SK-N-SH (cell line): Measurements from ENCODE around the gene LRRC30. TPM values are rescaled to one million over a fixed set of nuclear protein-coding genes. Genes with fewer than 3 reads are reported as not detected.
"Not testable (repeated sequence)": the region's sequence is repeated elsewhere in the genome, so short reads cannot be mapped to it uniquely, and the experiment has no call there.

Experiments
- CTCF ChIA-PET: fragments of 300-600, 350-600 bp; formaldehyde crosslinking; extraction: SDS; loops from one replicate; lab custom pipeline; 2021; lab: Yijun Ruan, JAX
- POLR2A ChIA-PET: fragments of 350-600 bp; sonication (Branson Sonifier 250); formaldehyde crosslinking; extraction: SDS; loops from one replicate; lab custom pipeline; 2020; ENCODE audit warnings: antibody characterized with exemption, inconsistent platforms; lab: Yijun Ruan, JAX
- DNase-seq: peaks from one replicate; pipeline ENCODE4 v3.0.0; 2012
- H2AFZ ChIP-seq: fragments of 200-600 bp; sonication (generic); 2 replicates; pipeline ENCODE4 v1.8.1; 2016; ENCODE audit warnings: antibody characterized with exemption, mild to moderate bottlenecking, low read depth
- H3F3A ChIP-seq: fragments of 200-600 bp; sonication (generic); replicated peaks from 2 replicates; pipeline ENCODE3; 2016; ENCODE audit warnings: antibody characterized with exemption, mild to moderate bottlenecking; ENCODE audit not compliant: insufficient read depth
- H3K27ac ChIP-seq, 2 experiments: fragments of 200-500 bp in 1 of 2; fragments of 200-600 bp in 1 of 2; sonication (Bioruptor generic) in 1 of 2; sonication (generic), shearing (Covaris generic) in 1 of 2; 2 replicates each; pipeline versions ENCODE4 v1.5.1 to v1.6.1; 2014 to 2016; ENCODE audit warnings: low read depth in 2 of 2, inconsistent platforms in 1 of 2, low read length in 1 of 2, mild to moderate bottlenecking in 1 of 2, mixed read lengths in 1 of 2
- H3K27me3 ChIP-seq: fragments of 200-600 bp; sonication (generic), shearing (Covaris generic); 2 replicates; pipeline ENCODE4 v1.6.1; 2016; ENCODE audit warnings: mixed run types; ENCODE audit not compliant: insufficient read depth
- H3K36me3 ChIP-seq, 2 experiments: fragments of 200-500 bp in 1 of 2; fragments of 200-600 bp in 1 of 2; sonication (Bioruptor generic) in 1 of 2; sonication (generic) in 1 of 2; replicated peaks in 1 of 2; 2 replicates each; pipeline versions ENCODE3 to v1.5.1; 2014 to 2016; ENCODE audit warnings: low read length in 1 of 2, mild to moderate bottlenecking in 1 of 2; ENCODE audit not compliant: insufficient read depth in 2 of 2, control insufficient read depth in 1 of 2
- H3K4me1 ChIP-seq, 2 experiments: fragments of 200-500 bp in 1 of 2; fragments of 200-600 bp in 1 of 2; sonication (Bioruptor generic) in 1 of 2; sonication (generic), shearing (Covaris generic) in 1 of 2; 2 replicates each; pipeline versions ENCODE4 v1.5.1 to v1.6.1; 2014 to 2016; ENCODE audit warnings: low read depth in 1 of 2, low read length in 1 of 2, mixed run types in 1 of 2; ENCODE audit not compliant: insufficient read depth in 2 of 2, control insufficient read depth in 1 of 2
- H3K4me2 ChIP-seq: fragments of 200-600 bp; sonication (generic), shearing (Covaris generic); 2 replicates; pipeline ENCODE4 v1.6.1; 2017; ENCODE audit warnings: mixed run types
- H3K4me3 ChIP-seq, 2 experiments: fragments of 200-500 bp in 1 of 2; fragments of 200-600 bp in 1 of 2; sonication (Bioruptor generic) in 1 of 2; sonication (generic), shearing (Covaris generic) in 1 of 2; 2 replicates each; pipeline versions ENCODE4 v1.5.1 to v1.8.1; 2014 to 2016; ENCODE audit warnings: low read depth in 2 of 2, inconsistent platforms in 1 of 2, low read length in 1 of 2, mild to moderate bottlenecking in 1 of 2, mixed read lengths in 1 of 2, moderate library complexity in 1 of 2
- H3K79me2 ChIP-seq: fragments of 200-600 bp; sonication (generic); 2 replicates; pipeline ENCODE4 v1.8.1; 2017; ENCODE audit warnings: mild to moderate bottlenecking; ENCODE audit not compliant: insufficient read depth
- H3K9ac ChIP-seq: fragments of 200-600 bp; sonication (generic); 2 replicates; pipeline ENCODE4 v1.6.1; 2017; ENCODE audit warnings: mixed run types
- H3K9me2 ChIP-seq: fragments of 200-600 bp; sonication (generic); 2 replicates; pipeline ENCODE4 v1.6.1; 2017; ENCODE audit warnings: mixed run types
- H3K9me3 ChIP-seq: fragments of 200-600 bp; sonication (generic); 2 replicates; pipeline ENCODE4 v1.6.1; 2017; ENCODE audit warnings: mixed run types, mild to moderate bottlenecking, moderate library complexity
- H4K20me1 ChIP-seq: fragments of 200-600 bp; sonication (generic); 2 replicates; pipeline ENCODE4 v1.6.1; 2017; ENCODE audit warnings: mild to moderate bottlenecking, mixed run types; ENCODE audit not compliant: insufficient read depth
- CHD2 ChIP-seq: fragments of 150-350 bp; IDR thresholded peaks from 2 replicates; pipeline ENCODE4 v1.6.1; 2018; ENCODE audit warnings: low read length; ENCODE audit not compliant: partially characterized antibody
- FOSL2 ChIP-seq: IDR thresholded peaks from 2 replicates; pipeline ENCODE4 v1.4.0; 2012; ENCODE audit warnings: low read depth, mild to moderate bottlenecking, moderate library complexity, borderline replicate concordance
- FOXJ3 ChIP-seq: sonication (generic); formaldehyde crosslinking; IDR thresholded peaks from 2 replicates; pipeline ENCODE4 v1.5.1; 2020; ENCODE audit warnings: mild to moderate bottlenecking, missing genetic modification reagents
- IRF3 ChIP-seq: fragments of 150-350 bp; IDR thresholded peaks from 2 replicates; pipeline ENCODE4 v1.6.1; 2016; ENCODE audit warnings: mild to moderate bottlenecking, low read depth, low read length
- RCOR1 ChIP-seq: fragments of 150-350 bp; IDR thresholded peaks from 2 replicates; pipeline ENCODE4 v1.6.1; 2017; ENCODE audit warnings: antibody characterized with exemption, low read length
- TAF1 ChIP-seq: IDR thresholded peaks from 2 replicates; pipeline ENCODE4 v1.6.1; 2012; ENCODE audit warnings: low read depth, mild to moderate bottlenecking, low read length, moderate library complexity, borderline replicate concordance
- TCF12 ChIP-seq: IDR thresholded peaks from 2 replicates; pipeline ENCODE4 v1.4.0; 2012
- WGBS: methylation state at CpG from one replicate; pipeline ENCODE4 v1.1.6; 2017; ENCODE audit warnings: low lambda C conversion rate; 5-methylcytosine and 5-hydroxymethylcytosine counted together
- polyA plus RNA-seq, 3 experiments: library from polyadenylated mRNA; depleted of rRNA; stranded (reverse); fragments of >200 nt; gene quantifications; 2 replicates each; pipeline ENCODE4 v1.2.3, GENCODE V29; 2012
- TF ChIP-seq, protein P1 (sequence below): fragments of 150-350 bp; IDR thresholded peaks from 2 replicates; pipeline ENCODE4 v1.6.1; 2017; ENCODE audit warnings: antibody characterized with exemption, low read length, low read depth, borderline replicate concordance
- TF ChIP-seq, protein P2 (sequence below): fragments of 200-600 bp; sonication (generic); IDR thresholded peaks from 2 replicates; pipeline ENCODE4 v1.6.1; 2017; ENCODE audit warnings: antibody characterized with exemption, mild to moderate bottlenecking, moderate library complexity
- TF ChIP-seq, protein P3 (sequence below): IDR thresholded peaks from 2 replicates; pipeline ENCODE4 v1.4.0; 2012; ENCODE audit warnings: low read depth, borderline replicate concordance

The LRRC30 gene
- polyA plus RNA-seq, 1 of the 3 experiments (the other 2 are of a cell fraction), result not detected

GRCh38 chr18:7201096-7201495 lies 29.8 kb upstream of the LRRC30 start:
- 49% methylated on average over 4 of the region's 4 CpGs for WGBS
- no peaks in the 10 kb centered on the region for H3F3A ChIP-seq
- CTCF ChIA-PET, result interaction anchor here (1.1 kb wide), 1 partner anchor 9 kb away, joined by 3 read pairs; no protein-coding TSS in a partner anchor
- no peak overlapping the region for H3K4me2 ChIP-seq
- no peaks in the 10 kb centered on the region for H3K79me2 ChIP-seq
- no peaks in the 10 kb centered on the region for H3K36me3 ChIP-seq
- no peak overlapping the region for H3K9ac ChIP-seq
- no peaks in the 10 kb centered on the region for H3K27me3 ChIP-seq
- no peaks in the 10 kb centered on the region for H3K9me2 ChIP-seq
- no peaks in the 10 kb centered on the region for H3K9me3 ChIP-seq
- TF ChIP-seq TAF1 (no peak), IRF3 (no peak), FOXJ3 (CRISPR knock-in tag) (no peak), CHD2 (no peak), FOSL2 (no peak), TCF12 (no peak)
- TF ChIP-seq, protein P1, sequence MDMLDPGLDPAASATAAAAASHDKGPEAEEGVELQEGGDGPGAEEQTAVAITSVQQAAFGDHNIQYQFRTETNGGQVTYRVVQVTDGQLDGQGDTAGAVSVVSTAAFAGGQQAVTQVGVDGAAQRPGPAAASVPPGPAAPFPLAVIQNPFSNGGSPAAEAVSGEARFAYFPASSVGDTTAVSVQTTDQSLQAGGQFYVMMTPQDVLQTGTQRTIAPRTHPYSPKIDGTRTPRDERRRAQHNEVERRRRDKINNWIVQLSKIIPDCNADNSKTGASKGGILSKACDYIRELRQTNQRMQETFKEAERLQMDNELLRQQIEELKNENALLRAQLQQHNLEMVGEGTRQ, result no peak
- TF ChIP-seq, protein P2, sequence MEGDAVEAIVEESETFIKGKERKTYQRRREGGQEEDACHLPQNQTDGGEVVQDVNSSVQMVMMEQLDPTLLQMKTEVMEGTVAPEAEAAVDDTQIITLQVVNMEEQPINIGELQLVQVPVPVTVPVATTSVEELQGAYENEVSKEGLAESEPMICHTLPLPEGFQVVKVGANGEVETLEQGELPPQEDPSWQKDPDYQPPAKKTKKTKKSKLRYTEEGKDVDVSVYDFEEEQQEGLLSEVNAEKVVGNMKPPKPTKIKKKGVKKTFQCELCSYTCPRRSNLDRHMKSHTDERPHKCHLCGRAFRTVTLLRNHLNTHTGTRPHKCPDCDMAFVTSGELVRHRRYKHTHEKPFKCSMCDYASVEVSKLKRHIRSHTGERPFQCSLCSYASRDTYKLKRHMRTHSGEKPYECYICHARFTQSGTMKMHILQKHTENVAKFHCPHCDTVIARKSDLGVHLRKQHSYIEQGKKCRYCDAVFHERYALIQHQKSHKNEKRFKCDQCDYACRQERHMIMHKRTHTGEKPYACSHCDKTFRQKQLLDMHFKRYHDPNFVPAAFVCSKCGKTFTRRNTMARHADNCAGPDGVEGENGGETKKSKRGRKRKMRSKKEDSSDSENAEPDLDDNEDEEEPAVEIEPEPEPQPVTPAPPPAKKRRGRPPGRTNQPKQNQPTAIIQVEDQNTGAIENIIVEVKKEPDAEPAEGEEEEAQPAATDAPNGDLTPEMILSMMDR, result no peak
- H3K4me3 ChIP-seq, result no peak overlapping the region
- H2AFZ ChIP-seq, result no peak overlapping the region
- no peak overlapping the region for H3K27ac ChIP-seq
- no peak for DNase-seq
- POLR2A ChIA-PET, result no interaction called here
- no peaks in the 10 kb centered on the region for H4K20me1 ChIP-seq
- H3K4me1 ChIP-seq, result peaks cover 0 to 15% of the 10 kb centered on the region in 2 experiments; a peak in 2 of 4 replicates

DNA sequence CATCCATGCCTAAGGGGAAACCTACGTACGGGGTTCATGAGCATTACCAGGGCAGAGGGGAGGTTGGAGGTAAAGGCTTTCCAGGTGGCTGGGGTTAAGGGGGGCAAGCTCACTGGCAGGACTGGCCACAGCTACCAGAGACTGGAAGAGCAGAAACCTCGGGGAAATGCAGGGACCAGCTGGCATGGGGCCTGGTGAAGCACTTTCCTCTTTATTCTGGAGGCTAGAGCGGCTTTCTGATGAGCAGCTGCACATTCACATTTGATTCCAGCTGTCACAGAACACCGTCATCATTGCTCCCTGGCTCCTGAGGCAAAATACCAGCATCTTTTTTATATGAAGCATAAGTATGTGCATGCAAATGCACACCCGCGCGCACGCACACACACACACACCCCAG lies 28.7 kb upstream of the LRRC30 start:
- no peak overlapping the region for H2AFZ ChIP-seq
- DNase-seq, result peak; percentile 40
- H3K9me3 ChIP-seq, result no peaks in the 10 kb centered on the region
- peaks cover 0 to 19% of the 10 kb centered on the region in 2 experiments; a peak in 2 of 4 replicates for H3K4me1 ChIP-seq
- H3K27ac ChIP-seq, result no peak overlapping the region; a peak in 1 of 4 replicates
- WGBS, result 68% methylated on average over 9 of the region's 9 CpGs
- no peaks in the 10 kb centered on the region for H3K79me2 ChIP-seq
- no peak overlapping the region for H3K4me3 ChIP-seq
- H3K9me2 ChIP-seq, result no peaks in the 10 kb centered on the region
- ChIA-PET CTCF (interaction anchor here (0.5 kb wide), 1 partner anchor 403 kb away, joined by 4 read pairs; no protein-coding TSS in a partner anchor), POLR2A (no interaction called here)
- no peak overlapping the region for H3K9ac ChIP-seq
- H3K27me3 ChIP-seq, result no peaks in the 10 kb centered on the region
- no peaks in the 10 kb centered on the region for H3F3A ChIP-seq
- H3K4me2 ChIP-seq, result no peak overlapping the region
- no peaks in the 10 kb centered on the region for H3K36me3 ChIP-seq
- H4K20me1 ChIP-seq, result no peaks in the 10 kb centered on the region
- 0 out of 2 replicates have a peak, but pooled peaks have one; percentile 22 for TF ChIP-seq RCOR1
- TF ChIP-seq, protein P3, sequence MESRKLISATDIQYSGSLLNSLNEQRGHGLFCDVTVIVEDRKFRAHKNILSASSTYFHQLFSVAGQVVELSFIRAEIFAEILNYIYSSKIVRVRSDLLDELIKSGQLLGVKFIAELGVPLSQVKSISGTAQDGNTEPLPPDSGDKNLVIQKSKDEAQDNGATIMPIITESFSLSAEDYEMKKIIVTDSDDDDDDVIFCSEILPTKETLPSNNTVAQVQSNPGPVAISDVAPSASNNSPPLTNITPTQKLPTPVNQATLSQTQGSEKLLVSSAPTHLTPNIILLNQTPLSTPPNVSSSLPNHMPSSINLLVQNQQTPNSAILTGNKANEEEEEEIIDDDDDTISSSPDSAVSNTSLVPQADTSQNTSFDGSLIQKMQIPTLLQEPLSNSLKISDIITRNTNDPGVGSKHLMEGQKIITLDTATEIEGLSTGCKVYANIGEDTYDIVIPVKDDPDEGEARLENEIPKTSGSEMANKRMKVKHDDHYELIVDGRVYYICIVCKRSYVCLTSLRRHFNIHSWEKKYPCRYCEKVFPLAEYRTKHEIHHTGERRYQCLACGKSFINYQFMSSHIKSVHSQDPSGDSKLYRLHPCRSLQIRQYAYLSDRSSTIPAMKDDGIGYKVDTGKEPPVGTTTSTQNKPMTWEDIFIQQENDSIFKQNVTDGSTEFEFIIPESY, result no peak

DNA sequence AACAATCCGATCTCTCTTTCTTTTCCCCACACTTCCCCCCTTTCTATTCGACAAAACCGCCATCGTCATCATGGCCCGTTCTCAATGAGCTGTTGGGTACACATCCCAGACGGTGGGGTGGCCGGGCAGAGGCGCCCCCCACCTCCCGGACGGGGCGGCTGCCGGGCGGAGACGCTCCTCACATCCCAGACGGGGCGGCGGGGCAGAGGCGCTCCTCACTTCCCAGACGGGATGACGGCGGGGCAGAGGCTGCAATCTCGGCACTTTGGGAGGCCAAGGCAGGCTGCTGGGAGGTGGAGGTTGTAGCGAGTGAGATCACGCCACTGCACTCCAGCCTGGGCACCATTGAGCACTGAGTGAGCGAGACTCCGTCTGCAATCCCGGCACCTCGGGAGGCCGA lies 27.3 kb upstream of the LRRC30 start:
- H3K4me2 ChIP-seq, POLR2A ChIA-PET, H3K36me3 ChIP-seq, H3K79me2 ChIP-seq, H3K9me3 ChIP-seq, H3K27me3 ChIP-seq, H4K20me1 ChIP-seq, H3K9ac ChIP-seq, DNase-seq, H2AFZ ChIP-seq, H3F3A ChIP-seq, H3K9me2 ChIP-seq, H3K4me3 ChIP-seq, H3K27ac ChIP-seq: not testable (repeated sequence)
- 73% methylated on average over 25 of the region's 29 CpGs for WGBS
- peaks cover 0 to 19% of the 10 kb centered on the region in 2 experiments; a peak in 2 of 4 replicates for H3K4me1 ChIP-seq
- CTCF ChIA-PET, result interaction anchor here (0.6 kb wide), 1 partner anchor 26 kb away, joined by 3 read pairs; no protein-coding TSS in a partner anchor
